GM12801 (cell line): ENCODE measurements around the gene CCL23.

Experiments
- TF ChIP-seq, protein P1 (sequence below): IDR thresholded peaks from one replicate; pipeline ENCODE4 v1.5.1; 2011; ENCODE audit warnings: control low read depth; ENCODE audit not compliant: insufficient read length; ENCODE audit errors: extremely low read depth

Gene CCL23

DNA sequence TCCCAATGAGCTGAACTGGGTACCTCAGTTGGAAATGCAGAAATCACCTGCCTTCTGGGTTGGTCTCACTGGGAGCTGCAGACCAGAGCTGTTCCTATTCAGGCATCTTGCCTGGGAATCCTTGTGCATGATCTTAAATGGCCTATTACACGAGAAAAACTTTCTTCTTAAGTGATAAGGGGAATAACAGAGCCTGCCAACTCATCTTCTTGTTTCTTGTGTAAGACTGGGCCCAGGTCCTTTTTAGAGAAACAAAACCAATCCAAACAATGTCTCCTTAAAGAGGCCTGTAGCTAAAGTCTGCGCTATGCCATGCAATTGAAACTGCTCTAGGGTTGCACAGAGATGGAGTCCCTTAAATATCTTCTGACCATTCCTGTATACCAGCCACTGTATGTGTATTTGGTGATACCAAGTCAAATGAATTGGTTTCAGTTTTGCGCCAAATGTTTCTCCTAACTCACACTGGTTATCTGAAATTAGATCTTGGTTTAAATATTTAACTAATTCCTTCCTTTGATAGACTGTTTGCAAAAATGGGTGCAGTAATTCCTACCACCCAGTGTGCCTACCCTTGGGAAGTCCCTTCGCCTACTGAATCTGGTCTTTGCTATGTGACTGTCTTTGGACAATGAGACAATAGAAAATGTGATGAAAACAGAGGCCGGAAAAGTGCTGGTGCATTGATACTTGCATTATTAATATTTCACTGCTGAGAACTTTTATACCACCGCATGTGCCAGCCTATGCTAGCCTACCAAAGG lies 6.5 kb upstream of the CCL23 start:
- TF ChIP-seq, protein P1, sequence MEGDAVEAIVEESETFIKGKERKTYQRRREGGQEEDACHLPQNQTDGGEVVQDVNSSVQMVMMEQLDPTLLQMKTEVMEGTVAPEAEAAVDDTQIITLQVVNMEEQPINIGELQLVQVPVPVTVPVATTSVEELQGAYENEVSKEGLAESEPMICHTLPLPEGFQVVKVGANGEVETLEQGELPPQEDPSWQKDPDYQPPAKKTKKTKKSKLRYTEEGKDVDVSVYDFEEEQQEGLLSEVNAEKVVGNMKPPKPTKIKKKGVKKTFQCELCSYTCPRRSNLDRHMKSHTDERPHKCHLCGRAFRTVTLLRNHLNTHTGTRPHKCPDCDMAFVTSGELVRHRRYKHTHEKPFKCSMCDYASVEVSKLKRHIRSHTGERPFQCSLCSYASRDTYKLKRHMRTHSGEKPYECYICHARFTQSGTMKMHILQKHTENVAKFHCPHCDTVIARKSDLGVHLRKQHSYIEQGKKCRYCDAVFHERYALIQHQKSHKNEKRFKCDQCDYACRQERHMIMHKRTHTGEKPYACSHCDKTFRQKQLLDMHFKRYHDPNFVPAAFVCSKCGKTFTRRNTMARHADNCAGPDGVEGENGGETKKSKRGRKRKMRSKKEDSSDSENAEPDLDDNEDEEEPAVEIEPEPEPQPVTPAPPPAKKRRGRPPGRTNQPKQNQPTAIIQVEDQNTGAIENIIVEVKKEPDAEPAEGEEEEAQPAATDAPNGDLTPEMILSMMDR: no peak

DNA sequence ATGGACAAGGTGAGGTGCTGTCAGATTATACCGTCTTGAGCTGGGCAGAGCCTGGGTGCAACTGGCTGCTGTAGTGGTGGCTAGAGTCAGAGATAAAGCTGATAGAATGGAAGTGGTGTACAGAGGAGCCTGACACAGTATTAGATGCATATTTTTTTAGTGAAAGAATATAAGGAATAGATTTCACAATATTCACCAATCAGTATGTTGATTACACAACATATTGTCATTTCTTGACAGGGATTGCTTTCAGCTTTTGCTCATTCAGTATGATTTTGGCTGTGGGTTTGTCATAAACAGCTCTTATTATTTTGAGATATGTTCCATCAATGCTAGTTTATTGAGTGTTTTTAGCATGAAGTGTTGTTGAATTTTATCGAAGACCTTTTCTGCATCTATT lies 1.7 kb upstream of the CCL23 start:
- TF ChIP-seq, protein P1: no peak

DNA sequence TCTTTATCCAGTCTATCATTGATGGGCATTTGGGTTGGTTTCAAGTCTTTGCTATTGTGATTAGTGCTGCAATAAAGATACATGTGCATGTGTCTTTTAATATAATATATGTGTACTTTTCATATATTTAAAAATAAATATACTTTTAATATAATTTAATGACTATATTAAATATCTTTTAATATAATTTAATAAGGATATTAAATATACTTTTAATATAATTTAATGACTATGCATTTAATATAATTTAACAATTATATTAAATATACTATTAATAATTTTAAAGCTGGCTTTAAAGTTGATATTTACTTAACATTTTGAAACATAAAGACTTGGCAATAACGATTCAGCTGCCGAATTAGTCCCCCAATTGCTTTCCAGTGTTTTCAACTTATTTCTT lies 1.2 kb downstream of the CCL23 start:
- TF ChIP-seq, protein P1: no peak

DNA sequence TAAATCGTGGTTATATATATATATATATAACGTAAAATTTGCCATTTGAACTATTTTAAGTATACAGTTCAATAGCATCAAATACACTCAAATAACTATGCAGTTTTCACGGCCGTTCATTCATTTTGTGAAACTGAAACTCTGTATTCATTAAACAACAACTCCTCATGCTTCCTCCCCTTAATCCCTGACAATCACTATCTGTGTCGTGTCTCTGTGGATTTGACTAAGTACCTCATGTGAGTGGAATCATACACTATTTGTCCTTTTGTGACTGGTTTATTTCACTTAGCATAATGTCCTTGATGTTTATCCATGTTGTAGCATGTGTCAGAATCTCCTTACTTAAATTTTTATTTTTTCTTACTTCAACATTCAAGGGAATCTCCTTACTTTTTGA lies 2.8 kb downstream of the CCL23 start:
- TF ChIP-seq, protein P1: no peak

DNA sequence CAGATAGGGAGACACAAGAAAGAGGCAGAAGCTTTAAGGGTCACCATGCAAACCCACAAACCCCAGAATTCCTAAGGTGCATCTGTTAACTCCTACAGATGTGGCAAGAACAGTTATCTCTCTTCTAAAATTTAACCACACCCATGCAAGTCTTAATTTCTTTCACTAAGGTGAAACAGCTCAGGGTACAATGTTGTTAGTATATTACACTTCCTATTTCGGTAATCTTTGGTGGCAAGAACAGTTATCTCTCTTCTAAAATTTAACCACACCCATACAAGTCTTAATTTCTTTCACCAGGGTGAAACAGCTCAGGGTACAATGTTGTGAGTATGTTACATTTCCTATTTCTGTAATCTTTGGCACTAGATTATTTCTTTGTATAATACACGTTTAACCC lies 6.6 kb downstream of the CCL23 start:
- TF ChIP-seq, protein P1: no peak

DNA sequence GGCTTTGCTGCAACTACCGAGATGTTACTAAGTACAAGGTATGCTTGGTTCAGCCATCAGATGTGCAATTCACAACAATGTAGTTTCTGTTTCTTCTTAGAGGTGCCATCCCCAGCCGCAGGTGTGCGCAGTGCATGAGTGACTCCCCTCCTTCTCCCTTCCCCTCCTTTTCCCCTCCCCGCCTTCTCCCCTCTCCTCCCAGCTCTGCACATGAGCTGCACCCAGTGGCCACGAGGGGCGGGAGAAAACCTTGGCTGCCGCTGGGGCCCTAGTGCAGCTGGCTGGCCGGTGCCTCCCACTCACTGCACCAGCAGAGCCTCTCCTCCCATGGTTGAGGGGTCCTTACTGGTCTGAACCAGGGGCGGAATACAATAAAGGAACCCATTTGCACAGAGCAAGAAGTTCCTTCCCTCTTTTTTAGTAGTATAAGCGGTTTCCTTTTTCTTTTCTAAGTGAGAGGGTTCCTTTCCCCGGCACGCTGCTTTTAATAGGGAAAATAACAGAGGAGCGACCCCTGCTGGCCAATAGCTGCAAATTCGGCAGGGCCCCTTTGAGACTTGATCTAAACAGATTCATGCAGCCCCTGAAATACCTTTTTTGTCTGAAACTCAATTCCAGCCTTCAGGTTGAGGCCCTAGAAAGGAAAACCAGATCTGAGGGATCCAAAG lies 8.6 kb downstream of the CCL23 start:
- TF ChIP-seq, protein P1: no peak

DNA sequence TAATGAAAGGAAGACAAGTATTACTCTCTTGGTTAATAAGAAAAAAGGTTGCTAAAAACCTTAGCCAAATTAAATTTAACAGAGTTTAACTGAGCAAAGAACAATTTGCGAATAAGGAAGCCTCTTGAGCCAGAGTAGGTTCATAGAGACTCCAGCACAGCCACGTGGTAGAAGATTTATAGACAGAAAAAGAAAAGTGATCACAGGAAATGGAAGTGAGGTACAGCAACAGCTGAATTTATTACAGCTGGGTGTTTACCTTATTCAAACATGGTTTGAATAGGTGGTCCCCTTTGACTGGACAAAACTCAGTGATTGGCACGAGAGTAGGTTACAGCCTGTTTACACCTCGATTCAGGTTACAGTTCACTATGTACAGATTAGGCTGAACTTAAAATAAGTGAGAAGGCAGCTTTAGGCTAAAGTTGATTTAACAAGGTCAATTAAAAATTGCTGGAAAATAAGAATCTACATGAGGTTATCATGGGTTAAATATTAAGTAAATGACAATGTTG lies 13.1 kb downstream of the CCL23 start:
- TF ChIP-seq, protein P1: no peak
